ENCODE measurements around the gene LRIG1.
A peak's percentile ranks its signal among the peaks of the same experiment; 100 is the strongest.

Gene LRIG1

GRCh38 chr3:66484106-66484844, 16.5 kb downstream of the LRIG1 start:
- DNase-seq (ENCODE audit: low read depth) = no peak
- no peak for TF ChIP-seq CTCF (IDR thresholded peaks at IDR 0.05; ENCODE audit: control insufficient read depth, extremely low read depth, insufficient read depth)
- no peak overlapping the region for H3K4me3 ChIP-seq (ENCODE audit: low read depth, low read length)

- DNase-seq (ENCODE audit: low read depth) = no peak
- no peak overlapping the region for H3K4me3 ChIP-seq (ENCODE audit: low read depth, low read length)
- TF ChIP-seq CTCF (IDR thresholded peaks at IDR 0.05; ENCODE audit: control insufficient read depth, extremely low read depth, insufficient read depth) = no peak
Measured at GRCh38 chr3:66483409-66483906, 17.4 kb downstream of the LRIG1 start.

GRCh38 chr3:66483006-66483405, 17.8 kb downstream of the LRIG1 start:
- TF ChIP-seq CTCF (IDR thresholded peaks at IDR 0.05; ENCODE audit: control insufficient read depth, extremely low read depth, insufficient read depth) = no peak
- H3K4me3 ChIP-seq (ENCODE audit: low read depth, low read length) = no peak overlapping the region
- peak; percentile 73 for DNase-seq (ENCODE audit: low read depth)

- no peak overlapping the region for H3K4me3 ChIP-seq (ENCODE audit: low read depth, low read length)
- no peak for TF ChIP-seq CTCF (IDR thresholded peaks at IDR 0.05; ENCODE audit: control insufficient read depth, extremely low read depth, insufficient read depth)
- no peak for DNase-seq (ENCODE audit: low read depth)
Measured at GRCh38 chr3:66482018-66482404, 18.8 kb downstream of the LRIG1 start.

GRCh38 chr3:66481071-66482017, 19.5 kb downstream of the LRIG1 start:
- TF ChIP-seq CTCF (IDR thresholded peaks at IDR 0.05; ENCODE audit: control insufficient read depth, extremely low read depth, insufficient read depth) = no peak
- no peak for DNase-seq (ENCODE audit: low read depth)
- no peak overlapping the region for H3K4me3 ChIP-seq (ENCODE audit: low read depth, low read length)

- no peak overlapping the region for H3K4me3 ChIP-seq (ENCODE audit: low read depth, low read length)
- no peak for TF ChIP-seq CTCF (IDR thresholded peaks at IDR 0.05; ENCODE audit: control insufficient read depth, extremely low read depth, insufficient read depth)
- no peak for DNase-seq (ENCODE audit: low read depth)
Measured at GRCh38 chr3:66480666-66481065, 20.2 kb downstream of the LRIG1 start.
